Tibial nerve (tissue), 4 donors: Measurements from ENCODE around the gene ANKRD35. TPM values are rescaled to one million over a fixed set of nuclear protein-coding genes. Genes with fewer than 3 reads are reported as not detected.
A peak's percentile ranks its signal among the peaks of the same experiment; 100 is the strongest.

Source experiments
- DNase-seq, 2 donors: peaks; one replicate each; pipeline ENCODE4 v3.0.0-alpha.2; 2019; ENCODE audit warnings: low spot score in 2 of 2
- H3K27ac ChIP-seq, 4 donors: fragments of 200-600 bp; sonication (generic) in 3 of 4; one replicate each; pipeline ENCODE4 v1.5.1; 2017 to 2019; ENCODE audit warnings: mild to moderate bottlenecking in 1 of 4
- H3K27me3 ChIP-seq, 2 donors: fragments of 200-600 bp; sonication (generic) in 1 of 2; one replicate each; pipeline versions ENCODE4 v1.5.1 to v1.6.0; 2017 to 2019
- H3K36me3 ChIP-seq, 3 donors: fragments of 200-600 bp; sonication (generic); one replicate each; pipeline ENCODE4 v1.5.1; 2018 to 2019
- H3K4me1 ChIP-seq, 4 donors: fragments of 200-600 bp; sonication (generic) in 3 of 4; one replicate each; pipeline ENCODE4 v1.5.1; 2017 to 2019
- H3K4me3 ChIP-seq, 4 donors: fragments of 200-600 bp; sonication (generic) in 3 of 4; one replicate each; pipeline ENCODE4 v1.5.1; 2017 to 2019; ENCODE audit warnings: mild to moderate bottlenecking in 1 of 4, moderate library complexity in 1 of 4
- H3K9me3 ChIP-seq, 4 donors: fragments of 200-600 bp; sonication (generic) in 3 of 4; one replicate each; pipeline ENCODE4 v1.5.1; 2017 to 2019
- CTCF ChIP-seq, 5 experiments: fragments of 200-600 bp in 3 of 5; fragments of 450-650 bp in 2 of 5; sonication (generic) in 3 of 5; IDR thresholded peaks; one replicate each; pipeline ENCODE4 v1.5.1; 2016 to 2019; ENCODE audit warnings: antibody characterized with exemption in 5 of 5, mild to moderate bottlenecking in 3 of 5, moderate library complexity in 2 of 5
- EP300 ChIP-seq, 2 donors: sonication (generic); formaldehyde crosslinking; IDR thresholded peaks; one replicate each; pipeline ENCODE4 v1.6.1; 2017; ENCODE audit warnings: antibody characterized with exemption in 2 of 2, mild to moderate bottlenecking in 1 of 2
- POLR2A ChIP-seq, 2 donors: fragments of 450-650 bp; IDR thresholded peaks; one replicate each; pipeline ENCODE4 v1.6.1; 2017; ENCODE audit warnings: antibody characterized with exemption in 2 of 2, mild to moderate bottlenecking in 2 of 2, moderate library complexity in 2 of 2
- WGBS, 2 donors: methylation state at CpG; one replicate each; pipeline ENCODE4 v1.1.5; 2018; 5-methylcytosine and 5-hydroxymethylcytosine counted together
- total RNA-seq, 4 donors: library from RNA; depleted of rRNA; stranded (reverse); fragments of >200 nt; gene quantifications; one replicate each; pipeline ENCODE4 v1.1.0, GENCODE V29; 2016

ANKRD35 gene
- total RNA-seq, 4 donors from 2014 or later: 2.7 to 11.2 (median 6.3) TPM

GRCh38 chr1:145901312-145902021 is 15.8 kb upstream of the ANKRD35 start:
- no peaks in the 10 kb centered on the region for H3K27me3 ChIP-seq
- TF ChIP-seq EP300 (IDR thresholded peaks at IDR 0.05): no peak
- no peak for DNase-seq
- no peak overlapping the region for H3K27ac ChIP-seq
- WGBS, 2 donors: 85 to 88% methylated on average over 12 of the region's 12 CpGs
- H3K36me3 ChIP-seq: peaks cover 0 to 58% (median 0%) of the 10 kb centered on the region in 3 donors
- H3K4me3 ChIP-seq: no peak overlapping the region
- H3K4me1 ChIP-seq: no peaks in the 10 kb centered on the region
- H3K9me3 ChIP-seq: no peaks in the 10 kb centered on the region

- WGBS, 2 donors: 60 to 66% methylated on average over 5 of the region's 5 CpGs
- Histone ChIP-seq H3K4me1 (no peaks in the 10 kb centered on the region), H3K9me3 (no peaks in the 10 kb centered on the region), H3K27me3 (no peaks in the 10 kb centered on the region), H3K27ac (no peak overlapping the region), H3K4me3 (no peak overlapping the region), H3K36me3 (peaks cover 0 to 54% (median 0%) of the 10 kb centered on the region in 3 donors)
- TF ChIP-seq CTCF (IDR thresholded peaks at IDR 0.05): no peak
- no peak for TF ChIP-seq POLR2A (IDR thresholded peaks at IDR 0.05)
- no peak for TF ChIP-seq EP300 (IDR thresholded peaks at IDR 0.05)
- no peak for DNase-seq
Observed at GRCh38 chr1:145898756-145899155, 13.1 kb upstream of the ANKRD35 start.

- no peaks in the 10 kb centered on the region for H3K9me3 ChIP-seq
- no peaks in the 10 kb centered on the region for H3K27me3 ChIP-seq
- H3K4me1 ChIP-seq: peaks cover 0 to 5% (median 2%) of the 10 kb centered on the region in 4 donors
- peaks cover 0 to 52% (median 0%) of the 10 kb centered on the region in 3 donors for H3K36me3 ChIP-seq
- TF ChIP-seq EP300 (IDR thresholded peaks at IDR 0.05): no peak
- no peak for TF ChIP-seq CTCF (IDR thresholded peaks at IDR 0.05)
- no peak for TF ChIP-seq POLR2A (IDR thresholded peaks at IDR 0.05)
- H3K4me3 ChIP-seq: no peak overlapping the region
- DNase-seq: no peak
- H3K27ac ChIP-seq: no peak overlapping the region
- 75 to 83% methylated on average over 1 of the region's 1 CpG for WGBS, 2 donors
Observed at GRCh38 chr1:145897969-145898368, 12.3 kb upstream of the ANKRD35 start.

- H3K36me3 ChIP-seq: peaks cover 0 to 35% (median 0%) of the 10 kb centered on the region in 3 donors
- TF ChIP-seq POLR2A (IDR thresholded peaks at IDR 0.05) (no peak), EP300 (IDR thresholded peaks at IDR 0.05) (no peak), CTCF (IDR thresholded peaks at IDR 0.05) (no peak)
- no peaks in the 10 kb centered on the region for H3K27me3 ChIP-seq
- 100% methylated on average over 1 of the region's 1 CpG for WGBS, 2 donors
- no peak overlapping the region for H3K27ac ChIP-seq
- no peaks in the 10 kb centered on the region for H3K9me3 ChIP-seq
- H3K4me1 ChIP-seq: peaks cover 0 to 30% (median 21%) of the 10 kb centered on the region in 4 donors
- no peak overlapping the region for H3K4me3 ChIP-seq
- no peak for DNase-seq
Observed at GRCh38 chr1:145895471-145895870, 9.8 kb upstream of the ANKRD35 start.

GRCh38 chr1:145893306-145894055 is 7.8 kb upstream of the ANKRD35 start:
- no peak for TF ChIP-seq POLR2A (IDR thresholded peaks at IDR 0.05)
- no peak for TF ChIP-seq EP300 (IDR thresholded peaks at IDR 0.05)
- no peak for TF ChIP-seq CTCF (IDR thresholded peaks at IDR 0.05)
- peaks cover 0 to 24% (median 0%) of the 10 kb centered on the region in 3 donors for H3K36me3 ChIP-seq
- H3K9me3 ChIP-seq: no peaks in the 10 kb centered on the region
- H3K27me3 ChIP-seq: no peaks in the 10 kb centered on the region
- H3K4me1 ChIP-seq: peaks cover 0 to 30% (median 21%) of the 10 kb centered on the region in 4 donors
- DNase-seq: no peak
- 86 to 87% methylated on average over 7 of the region's 7 CpGs for WGBS, 2 donors
- peak overlapping the region; percentile 73 to 94 (median 86) for H3K27ac ChIP-seq
- H3K4me3 ChIP-seq: no peak overlapping the region
